ENCODE data around the gene TRMT2A.

DNA sequence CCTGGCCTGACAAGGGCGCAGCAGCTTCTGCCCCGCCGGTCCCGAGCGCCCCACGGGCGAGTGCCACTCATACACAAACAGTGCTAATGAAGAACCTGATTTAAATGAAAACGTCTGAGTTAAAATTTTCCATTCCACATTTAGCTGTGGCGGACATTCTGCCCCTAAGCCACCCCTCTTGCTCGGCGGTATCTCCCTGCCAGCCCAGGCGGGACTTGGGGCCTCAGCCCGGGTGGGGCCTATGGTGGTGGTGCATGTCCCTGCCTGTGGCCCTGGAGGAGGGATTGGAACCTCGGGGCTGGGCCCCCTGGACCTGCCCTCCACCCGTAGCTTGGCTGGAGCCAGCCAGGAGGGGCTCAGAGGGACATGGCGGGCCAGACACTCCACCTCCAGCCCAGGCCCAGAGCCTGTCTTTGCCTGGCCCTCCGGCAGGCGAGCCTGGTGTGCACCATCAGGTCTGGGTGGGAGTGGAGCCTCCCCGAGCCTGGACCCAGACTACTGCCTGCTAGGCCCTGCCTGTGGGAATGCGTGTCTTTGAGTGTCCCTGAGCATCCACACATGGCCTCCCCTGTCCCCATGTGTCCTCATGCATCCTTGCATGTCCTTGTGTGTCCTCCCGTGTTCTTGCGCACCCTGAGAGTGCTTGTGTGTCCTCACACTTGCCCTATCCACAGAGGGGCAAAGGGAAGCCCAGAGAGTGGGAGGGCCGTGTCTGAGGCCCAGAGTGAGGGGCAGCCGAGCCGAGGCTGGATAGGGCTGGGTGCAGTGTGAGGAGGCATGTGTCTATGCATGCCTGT is 19.0 kb upstream of the TRMT2A start:
- no peak for TF ChIP-seq POLR2AphosphoS5 (IDR thresholded peaks at IDR 0.05; ENCODE audit: low read depth, low read length)
- no peak for TF ChIP-seq FOXP2 (optimal IDR thresholded peaks at IDR 0.05; ENCODE audit: borderline replicate concordance, extremely low read depth, extremely low read length, insufficient read depth)
- TF ChIP-seq TAF1 (IDR thresholded peaks at IDR 0.05; ENCODE audit: borderline replicate concordance, insufficient read depth, low read length), result no peak
